Naive thymus-derived CD4-positive, alpha-beta T cell (primary cell): Measurements from ENCODE around the gene C10orf95. TPM values are rescaled to one million over a fixed set of nuclear protein-coding genes. Genes with fewer than 3 reads are reported as not detected.

Experiments used
- ATAC-seq: fragments of 150-1000 bp; cut with Tn5 transposase; 2 replicates; pipeline ENCODE4 v1.10.0; 2021; ENCODE audit warnings: mild to moderate bottlenecking, moderate library complexity
- CTCF ChIA-PET: fragments of 350-600 bp; sonication (Branson Sonifier 250); formaldehyde crosslinking; loops from one replicate; lab custom pipeline; 2021; ENCODE audit warnings: antibody characterized with exemption; lab: Charles Lee
- POLR2A ChIA-PET: fragments of 350-600 bp; sonication (Branson Sonifier 250); formaldehyde crosslinking; loops from one replicate; lab custom pipeline; 2021; ENCODE audit warnings: antibody characterized with exemption, inconsistent platforms; lab: Charles Lee
- DNase-seq, 9 donors: peaks; one replicate each; pipeline versions ENCODE4 v3.0.0 to v3.0.0-alpha.2; 2020 to 2022; ENCODE audit warnings: mixed read lengths in 1 of 9
- H3K27ac ChIP-seq: one replicate; pipeline ENCODE4 v1.7.0; 2013; ENCODE audit warnings: mild to moderate bottlenecking, low read depth, low read length, moderate library complexity
- H3K27me3 ChIP-seq, 2 donors: one replicate each; pipeline ENCODE4 v1.7.0; 2013; ENCODE audit warnings: low read length in 2 of 2, mild to moderate bottlenecking in 2 of 2, moderate library complexity in 2 of 2; ENCODE audit not compliant: control insufficient read depth in 2 of 2, insufficient read depth in 2 of 2
- H3K36me3 ChIP-seq, 3 experiments: 1 replicate in 2 of 3; 2 replicates in 1 of 3; pipeline ENCODE4 v1.7.0; 2013; ENCODE audit warnings: low read length in 3 of 3, mild to moderate bottlenecking in 3 of 3, moderate library complexity in 1 of 3; ENCODE audit not compliant: insufficient read depth in 3 of 3, control insufficient read depth in 2 of 3
- H3K4me1 ChIP-seq, 2 donors: one replicate each; pipeline ENCODE4 v1.7.0; 2013; ENCODE audit warnings: low read length in 2 of 2, mild to moderate bottlenecking in 2 of 2, moderate library complexity in 1 of 2; ENCODE audit not compliant: control insufficient read depth in 2 of 2, insufficient read depth in 2 of 2
- H3K4me3 ChIP-seq: 2 replicates; pipeline ENCODE4 v1.7.0; 2013; ENCODE audit warnings: mild to moderate bottlenecking, low read length
- H3K9me3 ChIP-seq, 3 experiments: 1 replicate in 2 of 3; 2 replicates in 1 of 3; pipeline ENCODE4 v1.7.0; 2013; ENCODE audit warnings: low read length in 3 of 3; ENCODE audit not compliant: control insufficient read depth in 2 of 3
- H3K27ac Mint-ChIP-seq, 9 donors: one replicate each; pipeline ENCODE4 v1.8.0; 2020 to 2022; ENCODE audit warnings: mixed read lengths in 9 of 9, mild to moderate bottlenecking in 8 of 9, moderate library complexity in 5 of 9, inconsistent platforms in 2 of 9
- H3K27me3 Mint-ChIP-seq, 5 donors: one replicate each; pipeline ENCODE4 v1.8.0; 2021 to 2022; ENCODE audit warnings: mixed read lengths in 5 of 5, mild to moderate bottlenecking in 1 of 5
- H3K36me3 Mint-ChIP-seq, 5 donors: one replicate each; pipeline ENCODE4 v1.8.0; 2020 to 2022; ENCODE audit warnings: mixed read lengths in 5 of 5, mild to moderate bottlenecking in 3 of 5, inconsistent platforms in 1 of 5
- H3K4me1 Mint-ChIP-seq, 7 donors: one replicate each; pipeline ENCODE4 v1.8.0; 2020 to 2022; ENCODE audit warnings: mixed read lengths in 7 of 7, mild to moderate bottlenecking in 3 of 7, inconsistent platforms in 1 of 7
- H3K4me3 Mint-ChIP-seq, 10 donors: one replicate each; pipeline ENCODE4 v1.8.0; 2020 to 2022; ENCODE audit warnings: mild to moderate bottlenecking in 10 of 10, mixed read lengths in 10 of 10, moderate library complexity in 6 of 10, inconsistent platforms in 2 of 10
- H3K9me3 Mint-ChIP-seq, 11 donors: one replicate each; pipeline ENCODE4 v1.8.0; 2020 to 2022; ENCODE audit warnings: mixed read lengths in 11 of 11, mild to moderate bottlenecking in 4 of 11, inconsistent platforms in 1 of 11, moderate library complexity in 1 of 11
- intact Hi-C, 2 donors: fragments of 100-400 bp; cut with micrococcal nuclease; formaldehyde crosslinking; loops; one replicate each; pipeline ENCODE4 v1.15.1; 2023
- polyA plus RNA-seq, 2 donors: library from polyadenylated mRNA; unstranded; fragments of 300-500 nt; fragmentation: Illumina TruSeq; gene quantifications; one replicate each; pipeline ENCODE4 v1.2.3, GENCODE V29; 2021
- total RNA-seq, 6 experiments: library from RNA in 5 of 6; stranded (reverse) in 5 of 6; gene quantifications; 1 replicate in 5 of 6; 2 replicates in 1 of 6; pipeline ENCODE4 v1.2.3 and lab custom pipeline; 2021 to 2026

C10orf95 gene
- total and polyA plus RNA-seq, 7 experiments from 2014 or later: 0.19 to 0.78 (median 0.38) TPM; not detected in 1

- POLR2A ChIA-PET: interaction anchor here (0.6 to 5.1 kb wide), 7 partner anchors 11 to 231 kb away, joined by 3 to 55 read pairs (median 11); partner anchors contain the start of genes C10orf95, CUEDC2, FBXL15 and NFKB2
- ATAC-seq: peak; percentile 33
- intact Hi-C loops: loop anchor here (1.0 kb wide), 2 partner anchors 11 to 92 kb away; partner anchors contain the start of gene ACTR1A (in 1 of the 2)
- Histone ChIP-seq H3K4me1 (peaks cover 5 to 36% of the 10 kb centered on the region in 2 donors), H3K27me3 (peaks cover under 1 to 12% of the 10 kb centered on the region in 2 donors), H3K9me3 (no peaks in the 10 kb centered on the region), H3K36me3 (no peaks in the 10 kb centered on the region), H3K4me3 (peak overlapping the region; percentile 66), H3K27ac (peak overlapping the region; percentile 72)
- Mint-ChIP-seq H3K36me3 (no peaks in the 10 kb centered on the region), H3K4me1 (peaks cover 22 to 50% (median 42%) of the 10 kb centered on the region in 7 donors), H3K4me3 (peak overlapping the region; percentile 73 to 91 (median 87)), H3K9me3 (no peaks in the 10 kb centered on the region), H3K27me3 (peaks cover 0 to 41% (median 18%) of the 10 kb centered on the region in 5 donors), H3K27ac (peak overlapping the region; percentile 64 to 92 (median 87))
- peak in 8 of 9 donors; percentile 67 to 85 (median 72) for DNase-seq
- CTCF ChIA-PET: interaction anchor here (1.0 to 3.2 kb wide), 5 partner anchors 9 to 40 kb away, joined by 3 to 16 read pairs (median 4); partner anchors contain the start of genes C10orf95 and FBXL15
Measured at GRCh38 chr10:102410429-102411073, 40.8 kb downstream of the C10orf95 start.

- Mint-ChIP-seq H3K27me3 (peaks cover 0 to 39% (median 18%) of the 10 kb centered on the region in 5 donors), H3K27ac (peak overlapping the region; percentile 42 to 92 (median 87)), H3K4me1 (peaks cover 22 to 50% (median 42%) of the 10 kb centered on the region in 7 donors), H3K4me3 (peak overlapping the region; percentile 73 to 91 (median 87)), H3K9me3 (no peaks in the 10 kb centered on the region), H3K36me3 (no peaks in the 10 kb centered on the region)
- ChIA-PET POLR2A (interaction anchor here (1.0 to 5.1 kb wide), 8 partner anchors 12 to 232 kb away, joined by 3 to 55 read pairs (median 10); partner anchors contain the start of genes C10orf95, CUEDC2, FBXL15 and NFKB2), CTCF (interaction anchor here (1.0 to 3.2 kb wide), 4 partner anchors 9 to 41 kb away, joined by 3 to 16 read pairs (median 5); partner anchors contain the start of genes C10orf95 and FBXL15)
- ATAC-seq (no peak), DNase-seq (peak in 1 of 9 donors; percentile 17)
- H3K27me3 ChIP-seq: peaks cover 0 to 12% of the 10 kb centered on the region in 2 donors
- no peaks in the 10 kb centered on the region for H3K9me3 ChIP-seq
- peaks cover 5 to 36% of the 10 kb centered on the region in 2 donors for H3K4me1 ChIP-seq
- H3K4me3 ChIP-seq: peak overlapping the region; percentile 66
- intact Hi-C loops: loop anchor here (1.0 kb wide), 5 partner anchors 11 to 92 kb away; partner anchors contain the start of genes ACTR1A (in 1 of the 2) and NFKB2 (in 1 of the 2)
- H3K27ac ChIP-seq: peak overlapping the region; percentile 72
- peaks cover 0 to 2% (median 0%) of the 10 kb centered on the region in 3 experiments for H3K36me3 ChIP-seq
Measured at GRCh38 chr10:102409604-102410428, 41.5 kb downstream of the C10orf95 start.

GRCh38 chr10:102408728-102409603 is 42.4 kb downstream of the C10orf95 start:
- Mint-ChIP-seq H3K36me3 (no peaks in the 10 kb centered on the region), H3K4me1 (peaks cover 22 to 50% (median 42%) of the 10 kb centered on the region in 7 donors), H3K27me3 (peaks cover 0 to 32% (median 18%) of the 10 kb centered on the region in 5 donors), H3K27ac (peak overlapping the region; percentile 42 to 92 (median 87)), H3K9me3 (no peaks in the 10 kb centered on the region), H3K4me3 (peak overlapping the region; percentile 73 to 91 (median 87))
- Histone ChIP-seq H3K9me3 (no peaks in the 10 kb centered on the region), H3K27ac (peak overlapping the region; percentile 72), H3K4me1 (peaks cover 5 to 36% of the 10 kb centered on the region in 2 donors), H3K36me3 (peaks cover 0 to 8% (median 0%) of the 10 kb centered on the region in 3 experiments), H3K27me3 (peaks cover 0 to 12% of the 10 kb centered on the region in 2 donors), H3K4me3 (peak overlapping the region; percentile 66)
- ChIA-PET CTCF (interaction anchor here (1.2 kb wide), 1 partner anchor 8 kb away, joined by 3 read pairs; no protein-coding TSS in a partner anchor), POLR2A (interaction anchor here (1.0 to 5.1 kb wide), 8 partner anchors 12 to 233 kb away, joined by 3 to 55 read pairs (median 10); partner anchors contain the start of genes C10orf95, CUEDC2, FBXL15 and NFKB2)
- ATAC-seq: peak; percentile 79
- DNase-seq: peak; percentile 53 to 88 (median 76)
- intact Hi-C loops: loop anchor here (1.0 kb wide), 4 partner anchors 10 to 41 kb away; partner anchors contain the start of gene NFKB2 (in 1 of the 2)

- ChIA-PET POLR2A (interaction anchor here (1.4 to 4.1 kb wide), 4 partner anchors 10 to 42 kb away, joined by 4 to 53 read pairs (median 10); partner anchors contain the start of gene FBXL15), CTCF (interaction anchor here (0.6 kb wide), 1 partner anchor 171 kb away, joined by 3 read pairs; no protein-coding TSS in a partner anchor)
- intact Hi-C loops: no loop called here
- Histone ChIP-seq H3K27ac (peak overlapping the region; percentile 63), H3K4me1 (peaks cover 5 to 35% of the 10 kb centered on the region in 2 donors), H3K36me3 (peaks cover 0 to 8% (median 0%) of the 10 kb centered on the region in 3 experiments), H3K27me3 (peaks cover 0 to 12% of the 10 kb centered on the region in 2 donors), H3K9me3 (no peaks in the 10 kb centered on the region), H3K4me3 (no peak overlapping the region)
- H3K4me3 Mint-ChIP-seq: peak overlapping the region; percentile 44 to 90 (median 80)
- peaks cover 0 to 32% (median 18%) of the 10 kb centered on the region in 5 donors for H3K27me3 Mint-ChIP-seq
- peaks cover 22 to 49% (median 40%) of the 10 kb centered on the region in 7 donors for H3K4me1 Mint-ChIP-seq
- peaks cover 0 to 4% (median 0%) of the 10 kb centered on the region in 5 donors for H3K36me3 Mint-ChIP-seq
- peak; percentile 6 for ATAC-seq
- H3K27ac Mint-ChIP-seq: peak overlapping the region; percentile 48 to 96 (median 86)
- DNase-seq: peak in 1 of 9 donors; percentile 61
- H3K9me3 Mint-ChIP-seq: no peaks in the 10 kb centered on the region
Measured at GRCh38 chr10:102408131-102408727, 43.1 kb downstream of the C10orf95 start.
